ENCODE data around the gene AMZ1.

The AMZ1 gene

GRCh38 chr7:2652736-2653060 is 35.3 kb upstream of the AMZ1 start:
- Histone ChIP-seq H3K9ac (ENCODE audit: low read length) (no peak overlapping the region), H3K4me1 (ENCODE audit: control insufficient read depth, insufficient read depth, low read length) (no peaks in the 10 kb centered on the region), H3K36me3 (ENCODE audit: control insufficient read depth, insufficient read depth, low read length, severe bottlenecking) (peaks cover 28% of the 10 kb centered on the region), H3K9me3 (ENCODE audit: control insufficient read depth, low read length) (no peaks in the 10 kb centered on the region), H3K4me3 (ENCODE audit: low read length) (no peak overlapping the region), H3K27me3 (replicated peaks; ENCODE audit: control insufficient read depth, insufficient read depth, low read length) (no peaks in the 10 kb centered on the region)
- DNase-seq (ENCODE audit: low read depth), result no peak

- no peak overlapping the region for H3K9ac ChIP-seq (ENCODE audit: low read length)
Observed at GRCh38 chr7:2654059-2654458, 33.9 kb upstream of the AMZ1 start.

GRCh38 chr7:2655870-2656614 is 32.0 kb upstream of the AMZ1 start:
- H3K27me3 ChIP-seq (replicated peaks; ENCODE audit: control insufficient read depth, insufficient read depth, low read length), result no peaks in the 10 kb centered on the region
- H3K36me3 ChIP-seq (ENCODE audit: control insufficient read depth, insufficient read depth, low read length, severe bottlenecking), result peaks cover 18% of the 10 kb centered on the region
- H3K4me1 ChIP-seq (ENCODE audit: control insufficient read depth, insufficient read depth, low read length), result no peaks in the 10 kb centered on the region
- no peak overlapping the region for H3K4me3 ChIP-seq (ENCODE audit: low read length)
- no peaks in the 10 kb centered on the region for H3K9me3 ChIP-seq (ENCODE audit: control insufficient read depth, low read length)
- no peak for DNase-seq (ENCODE audit: low read depth)
- H3K9ac ChIP-seq (ENCODE audit: low read length), result no peak overlapping the region

More at GRCh38 chr7:2654059-2654458, 33.9 kb upstream of the AMZ1 start:
- H3K9me3 ChIP-seq (ENCODE audit: control insufficient read depth, low read length), result no peaks in the 10 kb centered on the region
- H3K27me3 ChIP-seq (replicated peaks; ENCODE audit: control insufficient read depth, insufficient read depth, low read length), result no peaks in the 10 kb centered on the region
- no peak for DNase-seq (ENCODE audit: low read depth)
- H3K4me1 ChIP-seq (ENCODE audit: control insufficient read depth, insufficient read depth, low read length), result no peaks in the 10 kb centered on the region
- peaks cover 25% of the 10 kb centered on the region for H3K36me3 ChIP-seq (ENCODE audit: control insufficient read depth, insufficient read depth, low read length, severe bottlenecking)
- H3K4me3 ChIP-seq (ENCODE audit: low read length), result no peak overlapping the region

GRCh38 chr7:2657208-2657607 is 30.8 kb upstream of the AMZ1 start:
- Histone ChIP-seq H3K4me1 (ENCODE audit: control insufficient read depth, insufficient read depth, low read length) (no peaks in the 10 kb centered on the region), H3K9me3 (ENCODE audit: control insufficient read depth, low read length) (no peaks in the 10 kb centered on the region), H3K27me3 (replicated peaks; ENCODE audit: control insufficient read depth, insufficient read depth, low read length) (no peaks in the 10 kb centered on the region), H3K36me3 (ENCODE audit: control insufficient read depth, insufficient read depth, low read length, severe bottlenecking) (peaks cover 13% of the 10 kb centered on the region), H3K9ac (ENCODE audit: low read length) (no peak overlapping the region), H3K4me3 (ENCODE audit: low read length) (no peak overlapping the region)
- no peak for DNase-seq (ENCODE audit: low read depth)

- no peaks in the 10 kb centered on the region for H3K27me3 ChIP-seq (replicated peaks; ENCODE audit: control insufficient read depth, insufficient read depth, low read length)
- H3K4me3 ChIP-seq (ENCODE audit: low read length), result no peak overlapping the region
- H3K4me1 ChIP-seq (ENCODE audit: control insufficient read depth, insufficient read depth, low read length), result no peaks in the 10 kb centered on the region
- no peak for DNase-seq (ENCODE audit: low read depth)
- peaks cover 13% of the 10 kb centered on the region for H3K36me3 ChIP-seq (ENCODE audit: control insufficient read depth, insufficient read depth, low read length, severe bottlenecking)
- H3K9ac ChIP-seq (ENCODE audit: low read length), result no peak overlapping the region
- no peaks in the 10 kb centered on the region for H3K9me3 ChIP-seq (ENCODE audit: control insufficient read depth, low read length)
Observed at GRCh38 chr7:2657920-2658671, 29.9 kb upstream of the AMZ1 start.

- DNase-seq (ENCODE audit: low read depth), result no peak
- no peaks in the 10 kb centered on the region for H3K27me3 ChIP-seq (replicated peaks; ENCODE audit: control insufficient read depth, insufficient read depth, low read length)
- peaks cover 13% of the 10 kb centered on the region for H3K36me3 ChIP-seq (ENCODE audit: control insufficient read depth, insufficient read depth, low read length, severe bottlenecking)
- no peaks in the 10 kb centered on the region for H3K4me1 ChIP-seq (ENCODE audit: control insufficient read depth, insufficient read depth, low read length)
- H3K9me3 ChIP-seq (ENCODE audit: control insufficient read depth, low read length), result no peaks in the 10 kb centered on the region
- no peak overlapping the region for H3K4me3 ChIP-seq (ENCODE audit: low read length)
- no peak overlapping the region for H3K9ac ChIP-seq (ENCODE audit: low read length)
Observed at GRCh38 chr7:2658941-2659340, 29.1 kb upstream of the AMZ1 start.

GRCh38 chr7:2659556-2660358 is 28.2 kb upstream of the AMZ1 start:
- Histone ChIP-seq H3K4me3 (ENCODE audit: low read length) (no peak overlapping the region), H3K36me3 (ENCODE audit: control insufficient read depth, insufficient read depth, low read length, severe bottlenecking) (peaks cover 13% of the 10 kb centered on the region), H3K27me3 (replicated peaks; ENCODE audit: control insufficient read depth, insufficient read depth, low read length) (no peaks in the 10 kb centered on the region), H3K4me1 (ENCODE audit: control insufficient read depth, insufficient read depth, low read length) (no peaks in the 10 kb centered on the region), H3K9me3 (ENCODE audit: control insufficient read depth, low read length) (no peaks in the 10 kb centered on the region), H3K9ac (ENCODE audit: low read length) (no peak overlapping the region)
- DNase-seq (ENCODE audit: low read depth), result no peak

GRCh38 chr7:2660359-2661095 is 27.5 kb upstream of the AMZ1 start:
- no peak for DNase-seq (ENCODE audit: low read depth)
- Histone ChIP-seq H3K4me3 (ENCODE audit: low read length) (no peak overlapping the region), H3K4me1 (ENCODE audit: control insufficient read depth, insufficient read depth, low read length) (no peaks in the 10 kb centered on the region), H3K9me3 (ENCODE audit: control insufficient read depth, low read length) (no peaks in the 10 kb centered on the region), H3K27me3 (replicated peaks; ENCODE audit: control insufficient read depth, insufficient read depth, low read length) (no peaks in the 10 kb centered on the region), H3K36me3 (ENCODE audit: control insufficient read depth, insufficient read depth, low read length, severe bottlenecking) (peaks cover 13% of the 10 kb centered on the region), H3K9ac (ENCODE audit: low read length) (no peak overlapping the region)

- Histone ChIP-seq H3K9me3 (ENCODE audit: control insufficient read depth, low read length) (no peaks in the 10 kb centered on the region), H3K27me3 (replicated peaks; ENCODE audit: control insufficient read depth, insufficient read depth, low read length) (no peaks in the 10 kb centered on the region), H3K36me3 (ENCODE audit: control insufficient read depth, insufficient read depth, low read length, severe bottlenecking) (peaks cover 13% of the 10 kb centered on the region), H3K4me3 (ENCODE audit: low read length) (no peak overlapping the region), H3K4me1 (ENCODE audit: control insufficient read depth, insufficient read depth, low read length) (no peaks in the 10 kb centered on the region), H3K9ac (ENCODE audit: low read length) (no peak overlapping the region)
- no peak for DNase-seq (ENCODE audit: low read depth)
Observed at GRCh38 chr7:2661096-2661449, 26.9 kb upstream of the AMZ1 start.

- H3K4me3 ChIP-seq (ENCODE audit: low read length), result no peak overlapping the region
- no peaks in the 10 kb centered on the region for H3K4me1 ChIP-seq (ENCODE audit: control insufficient read depth, insufficient read depth, low read length)
- DNase-seq (ENCODE audit: low read depth), result no peak
- H3K27me3 ChIP-seq (replicated peaks; ENCODE audit: control insufficient read depth, insufficient read depth, low read length), result no peaks in the 10 kb centered on the region
- H3K36me3 ChIP-seq (ENCODE audit: control insufficient read depth, insufficient read depth, low read length, severe bottlenecking), result peaks cover 8% of the 10 kb centered on the region
- no peaks in the 10 kb centered on the region for H3K9me3 ChIP-seq (ENCODE audit: control insufficient read depth, low read length)
- H3K9ac ChIP-seq (ENCODE audit: low read length), result no peak overlapping the region
Observed at GRCh38 chr7:2661602-2662272, 26.3 kb upstream of the AMZ1 start.

Data from adipocyte (in vitro differentiated cells).